Liver (tissue), 9 donors: ENCODE results near the gene NKX1-1. TPM values are rescaled to one million over a fixed set of nuclear protein-coding genes. Genes with fewer than 3 reads are reported as not detected.

Source experiments
- DNase-seq: peaks from one replicate; pipeline ENCODE4 v3.0.0-alpha.2; 2017; ENCODE audit warnings: low spot score
- H3K27ac ChIP-seq, 2 donors: one replicate each; pipeline ENCODE4 v1.7.0; 2013; ENCODE audit warnings: inconsistent platforms in 2 of 2, low read length in 2 of 2, control low read depth in 1 of 2, low read depth in 1 of 2, mild to moderate bottlenecking in 1 of 2
- H3K27me3 ChIP-seq, 4 donors: one replicate each; pipeline versions ENCODE4 v1.6.1 to v1.7.0; 2013; ENCODE audit warnings: low read length in 3 of 4, inconsistent platforms in 1 of 4, mild to moderate bottlenecking in 1 of 4, moderate library complexity in 1 of 4; ENCODE audit not compliant: control insufficient read depth in 4 of 4, insufficient read depth in 4 of 4
- H3K36me3 ChIP-seq, 4 donors: one replicate each; pipeline versions ENCODE4 v1.6.1 to v1.7.0; 2013; ENCODE audit warnings: low read length in 3 of 4, mild to moderate bottlenecking in 3 of 4, low read depth in 1 of 4, moderate library complexity in 1 of 4; ENCODE audit not compliant: control insufficient read depth in 4 of 4, insufficient read depth in 3 of 4
- H3K4me1 ChIP-seq, 4 donors: one replicate each; pipeline versions ENCODE4 v1.6.1 to v1.7.0; 2013; ENCODE audit warnings: low read length in 3 of 4, mild to moderate bottlenecking in 3 of 4, moderate library complexity in 1 of 4; ENCODE audit not compliant: control insufficient read depth in 4 of 4, insufficient read depth in 4 of 4
- H3K4me3 ChIP-seq, 3 donors: one replicate each; pipeline versions ENCODE4 v1.6.1 to v1.7.0; 2013; ENCODE audit warnings: low read length in 3 of 3, control low read depth in 1 of 3, low read depth in 1 of 3, mild to moderate bottlenecking in 1 of 3
- H3K9ac ChIP-seq, 2 donors: one replicate each; pipeline ENCODE4 v1.7.0; 2013; ENCODE audit warnings: low read length in 2 of 2, mild to moderate bottlenecking in 2 of 2, moderate library complexity in 2 of 2, control low read depth in 1 of 2, low read depth in 1 of 2
- H3K9me3 ChIP-seq, 4 donors: one replicate each; pipeline versions ENCODE4 v1.6.1 to v1.7.0; 2013; ENCODE audit warnings: low read length in 3 of 4; ENCODE audit not compliant: control insufficient read depth in 4 of 4
- ATF3 ChIP-seq: IDR thresholded peaks from 2 replicates; pipeline ENCODE4 v1.6.1; 2016; ENCODE audit warnings: antibody characterized with exemption
- CTCF ChIP-seq: fragments of 150-350 bp; IDR thresholded peaks from 2 replicates; pipeline ENCODE4 v1.5.1; 2017; ENCODE audit warnings: improper control_type of control experiment, low read depth, low read length; ENCODE audit not compliant: missing input control
- EGR1 ChIP-seq, 2 donors: IDR thresholded peaks; 2 replicates each; pipeline ENCODE4 v1.6.1; 2016 to 2018; ENCODE audit warnings: antibody characterized with exemption in 2 of 2, low read depth in 2 of 2
- FOXA1 ChIP-seq: IDR thresholded peaks from 2 replicates; pipeline ENCODE4 v1.6.1; 2016; ENCODE audit warnings: antibody characterized with exemption
- FOXA2 ChIP-seq: IDR thresholded peaks from 2 replicates; pipeline ENCODE4 v1.6.1; 2016; ENCODE audit warnings: antibody characterized with exemption
- GABPA ChIP-seq, 2 donors: IDR thresholded peaks in 1 of 2; conservative IDR thresholded peaks in 1 of 2; 2 replicates each; pipeline ENCODE4 v1.6.1; 2016; ENCODE audit warnings: antibody characterized with exemption in 2 of 2, mild to moderate bottlenecking in 1 of 2, moderate library complexity in 1 of 2
- HNF4A ChIP-seq, 2 donors: conservative IDR thresholded peaks; 2 replicates each; pipeline ENCODE4 v1.6.1; 2016; ENCODE audit warnings: antibody characterized with exemption in 2 of 2, mild to moderate bottlenecking in 2 of 2
- HNF4G ChIP-seq: IDR thresholded peaks from 2 replicates; pipeline ENCODE4 v1.6.1; 2016; ENCODE audit warnings: antibody characterized with exemption
- MAX ChIP-seq: IDR thresholded peaks from 2 replicates; pipeline ENCODE4 v1.6.1; 2016; ENCODE audit warnings: antibody characterized with exemption
- NR2F2 ChIP-seq: IDR thresholded peaks from 2 replicates; pipeline ENCODE4 v1.6.1; 2016; ENCODE audit warnings: antibody characterized with exemption
- RAD21 ChIP-seq, 2 donors: IDR thresholded peaks; 2 replicates each; pipeline ENCODE4 v1.6.1; 2016; ENCODE audit warnings: antibody characterized with exemption in 2 of 2, mild to moderate bottlenecking in 2 of 2
- REST ChIP-seq: IDR thresholded peaks from 2 replicates; pipeline ENCODE4 v1.6.1; 2016; ENCODE audit warnings: antibody characterized with exemption, mild to moderate bottlenecking
- RXRA ChIP-seq, 2 donors: IDR thresholded peaks; 2 replicates each; pipeline ENCODE4 v1.6.1; 2017 to 2018; ENCODE audit warnings: antibody characterized with exemption in 2 of 2, mild to moderate bottlenecking in 1 of 2
- SP1 ChIP-seq: IDR thresholded peaks from 2 replicates; pipeline ENCODE4 v1.6.1; 2018; ENCODE audit warnings: antibody characterized with exemption, mild to moderate bottlenecking
- TAF1 ChIP-seq: conservative IDR thresholded peaks from 2 replicates; pipeline ENCODE4 v1.6.1; 2016; ENCODE audit warnings: antibody characterized with exemption, mild to moderate bottlenecking
- YY1 ChIP-seq: IDR thresholded peaks from 2 replicates; pipeline ENCODE4 v1.6.1; 2016; ENCODE audit warnings: antibody characterized with exemption, mild to moderate bottlenecking
- ZBTB33 ChIP-seq: IDR thresholded peaks from 2 replicates; pipeline ENCODE4 v1.6.1; 2016; ENCODE audit warnings: antibody characterized with exemption
- WGBS: extraction: QIAGEN DNeasy Blood & Tissue Kit; methylation state at CpG from one replicate; pipeline ENCODE4 v1.1.7; 2013; 5-methylcytosine and 5-hydroxymethylcytosine counted together
- polyA plus RNA-seq, 2 donors: library from polyadenylated mRNA; stranded (reverse) in 1 of 2; unstranded in 1 of 2; fragments of 200-250 nt in 1 of 2; fragments of >200 nt in 1 of 2; fragmentation: Nextera tagmentation in 1 of 2; extraction: Ambion mirVana in 1 of 2; gene quantifications; one replicate each; pipeline versions ENCODE4 v1.2.1 to v1.2.3, GENCODE V29; 2013 to 2015
- total RNA-seq, 2 donors: library from RNA; depleted of rRNA; stranded (reverse); fragments of >200 nt; gene quantifications; one replicate each; pipeline ENCODE4 v1.2.3, GENCODE V29; 2014
- donor health status: healthy.
- donor health status: healthy.
- donor health status: healthy.
- donor health status: healthy.
- donor health status: healthy.

The NKX1-1 gene
- total and polyA plus RNA-seq, 4 donors = not detected

- Histone ChIP-seq H3K9me3 (peaks cover 0 to 6% (median 2%) of the 10 kb centered on the region in 4 donors), H3K27ac (no peak overlapping the region), H3K36me3 (peaks cover 13 to 28% (median 20%) of the 10 kb centered on the region in 4 donors), H3K4me3 (no peak overlapping the region), H3K9ac (no peak overlapping the region), H3K4me1 (no peaks in the 10 kb centered on the region), H3K27me3 (no peaks in the 10 kb centered on the region)
- TF ChIP-seq GABPA (IDR thresholded peaks at IDR 0.05 in 1 of 2, conservative IDR thresholded peaks at IDR 0.05 in 1 of 2) = no peak
- no peak for TF ChIP-seq RAD21 (IDR thresholded peaks at IDR 0.05)
- no peak for TF ChIP-seq ZBTB33
- no peak for TF ChIP-seq FOXA2
- TF ChIP-seq ATF3 = no peak
- no peak for DNase-seq
- WGBS = 98% methylated on average over 16 of the region's 16 CpGs
Measured at GRCh38 chr4:1384675-1385372, 21.4 kb downstream of the NKX1-1 start.

GRCh38 chr4:1383728-1384591 lies 22.3 kb downstream of the NKX1-1 start:
- TF ChIP-seq GABPA (IDR thresholded peaks at IDR 0.05 in 1 of 2, conservative IDR thresholded peaks at IDR 0.05 in 1 of 2) (no peak), SP1 (no peak), RXRA (IDR thresholded peaks at IDR 0.05) (no peak), FOXA1 (no peak), YY1 (no peak), MAX (no peak), ZBTB33 (no peak), ATF3 (no peak), HNF4G (no peak), EGR1 (IDR thresholded peaks at IDR 0.05; ENCODE audit: low read depth in 2 of 2) (no peak), RAD21 (IDR thresholded peaks at IDR 0.05) (no peak), FOXA2 (no peak), HNF4A (conservative IDR thresholded peaks at IDR 0.05) (no peak), REST (no peak), NR2F2 (no peak), TAF1 (no peak), CTCF (no peak)

More at GRCh38 chr4:1383728-1384591, 22.3 kb downstream of the NKX1-1 start:
- Histone ChIP-seq H3K36me3 (peaks cover 13 to 28% (median 19%) of the 10 kb centered on the region in 4 donors), H3K27ac (no peak overlapping the region), H3K9me3 (peaks cover 0 to 6% (median 2%) of the 10 kb centered on the region in 4 donors), H3K4me3 (no peak overlapping the region), H3K4me1 (no peaks in the 10 kb centered on the region), H3K27me3 (no peaks in the 10 kb centered on the region), H3K9ac (no peak overlapping the region)
- WGBS = 97% methylated on average over 34 of the region's 34 CpGs
- no peak for DNase-seq
